Lower leg skin (tissue), 3 donors: ENCODE measurements around the gene DHRS7B.

Experiments
- CTCF ChIP-seq, 3 donors: fragments of 450-650 bp; IDR thresholded peaks; one replicate each; pipeline ENCODE4 v1.5.1; 2016; ENCODE audit warnings: antibody characterized with exemption in 3 of 3, mild to moderate bottlenecking in 3 of 3, moderate library complexity in 2 of 3
- POLR2A ChIP-seq, 2 donors: fragments of 450-650 bp; IDR thresholded peaks; one replicate each; pipeline ENCODE4 v1.6.1; 2016 to 2017; ENCODE audit warnings: antibody characterized with exemption in 2 of 2, mild to moderate bottlenecking in 1 of 2, moderate library complexity in 1 of 2

- TF ChIP-seq CTCF (IDR thresholded peaks at IDR 0.05) (no peak), POLR2A (IDR thresholded peaks at IDR 0.05) (no peak)
Measured at GRCh38 chr17:21079196-21079595, 47.6 kb upstream of the DHRS7B start.
